Thyroid gland (tissue), 4 donors: Measurements from ENCODE around the gene GNG12. TPM values are rescaled to one million over a fixed set of nuclear protein-coding genes. Genes with fewer than 3 reads are reported as not detected.

Experiments
- DNase-seq, 2 donors: peaks; one replicate each; pipeline ENCODE4 v3.0.0-alpha.2; 2019
- H3K27ac ChIP-seq, 3 donors: fragments of 200-600 bp; sonication (generic); 1 replicate in 2 of 3; 2 replicates in 1 of 3; pipeline ENCODE4 v1.5.1; 2016 to 2019; ENCODE audit warnings: mild to moderate bottlenecking in 1 of 3, moderate library complexity in 1 of 3
- H3K27me3 ChIP-seq: fragments of 200-600 bp; sonication (generic); one replicate; pipeline ENCODE4 v1.5.1; 2019
- H3K36me3 ChIP-seq, 2 donors: fragments of 200-600 bp; sonication (generic); one replicate each; pipeline ENCODE4 v1.5.1; 2016 to 2019
- H3K4me1 ChIP-seq, 2 donors: fragments of 200-600 bp; sonication (generic); one replicate each; pipeline ENCODE4 v1.5.1; 2017 to 2019
- H3K4me3 ChIP-seq, 3 donors: fragments of 200-600 bp; sonication (generic); replicated peaks in 1 of 3; 1 replicate in 2 of 3; 2 replicates in 1 of 3; pipeline ENCODE4 v1.5.1; 2016; ENCODE audit warnings: mild to moderate bottlenecking in 1 of 3
- H3K9me3 ChIP-seq: fragments of 200-600 bp; sonication (generic); one replicate; pipeline ENCODE4 v1.5.1; 2017
- CTCF ChIP-seq, 6 experiments: fragments of 200-600 bp in 3 of 6; fragments of 450-650 bp in 3 of 6; sonication (generic) in 3 of 6; IDR thresholded peaks; one replicate each; pipeline ENCODE4 v1.5.1; 2016 to 2019; ENCODE audit warnings: antibody characterized with exemption in 6 of 6, mild to moderate bottlenecking in 2 of 6, inconsistent platforms in 1 of 6, moderate library complexity in 1 of 6
- POLR2A ChIP-seq, 2 donors: fragments of 450-650 bp; IDR thresholded peaks; one replicate each; pipeline ENCODE4 v1.6.1; 2017; ENCODE audit warnings: antibody characterized with exemption in 2 of 2, mild to moderate bottlenecking in 2 of 2, moderate library complexity in 1 of 2
- WGBS, 2 donors: methylation state at CpG; one replicate each; pipeline ENCODE4 v1.1.5; 2017; 5-methylcytosine and 5-hydroxymethylcytosine counted together
- intact Hi-C: fragments of 100-400 bp; cut with DNase I; formaldehyde crosslinking; loops from one replicate; pipeline ENCODE4 v1.15.1; 2023
- total RNA-seq, 4 donors: library from RNA; depleted of rRNA; stranded (reverse); fragments of >200 nt; gene quantifications; one replicate each; pipeline ENCODE4 v1.2.3, GENCODE V29; 2016

GNG12 gene
- total RNA-seq, 4 donors from 2014 or later = 100 to 155 (median 127) TPM

GRCh38 chr1:67721112-67721511 is 112.2 kb downstream of the GNG12 start:
- 95% methylated on average over 4 of the region's 4 CpGs for WGBS, 2 donors
- TF ChIP-seq POLR2A (IDR thresholded peaks at IDR 0.05) (no peak), CTCF (IDR thresholded peaks at IDR 0.05) (no peak)
- Histone ChIP-seq H3K36me3 (no peaks in the 10 kb centered on the region), H3K9me3 (no peaks in the 10 kb centered on the region), H3K4me3 (no peak overlapping the region), H3K27ac (no peak overlapping the region), H3K27me3 (no peaks in the 10 kb centered on the region), H3K4me1 (peaks cover 16 to 61% of the 10 kb centered on the region in 2 donors)
- intact Hi-C loops = no loop called here
- no peak for DNase-seq

DNA sequence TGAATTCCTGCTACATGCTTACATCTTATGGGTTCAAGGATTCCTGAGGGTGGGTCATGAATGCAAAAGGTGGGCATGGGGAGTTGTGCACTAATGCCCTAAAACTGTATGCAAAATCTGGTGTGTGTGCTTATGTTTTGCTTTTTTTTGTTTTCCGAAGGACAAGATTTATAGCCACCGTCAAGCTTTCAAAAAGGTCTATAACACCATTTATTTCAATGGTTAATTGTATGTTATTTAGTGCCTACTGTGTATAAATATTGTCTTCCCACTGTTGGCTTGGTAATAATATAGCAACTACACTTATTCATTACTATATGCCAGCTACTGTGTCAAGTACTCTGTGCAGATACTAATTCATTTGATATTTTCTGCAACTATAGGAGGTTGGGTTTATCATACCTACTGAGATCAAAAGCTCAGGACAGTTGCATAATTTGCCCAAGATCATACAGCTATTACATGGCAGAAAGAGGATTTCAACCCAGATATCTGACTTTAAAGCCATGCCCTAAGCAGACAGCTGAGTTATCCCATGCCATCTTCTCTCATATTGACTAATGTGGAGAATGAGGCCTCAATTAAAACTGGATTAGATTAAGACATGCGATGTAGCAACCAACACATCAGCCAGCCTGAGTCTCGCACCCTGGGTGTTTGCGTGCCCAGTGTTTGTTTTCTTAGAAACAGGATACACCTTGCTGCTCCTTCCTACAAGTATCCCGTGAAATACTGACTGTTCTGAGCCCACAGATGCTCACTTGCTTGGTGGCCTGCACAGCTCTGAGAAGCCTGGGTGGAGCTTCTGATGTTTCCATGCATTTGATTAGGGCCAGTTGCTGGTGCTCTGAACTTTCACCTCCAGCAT is 113.7 kb downstream of the GNG12 start:
- intact Hi-C loops = loop anchor here (5.0 kb wide), 1 partner anchor 33 kb away; no protein-coding TSS in a partner anchor
- peak overlapping the region in 1 of 3 donors; percentile 72 for H3K27ac ChIP-seq

GRCh38 chr1:67717876-67718275 is 115.4 kb downstream of the GNG12 start:
- H3K4me1 ChIP-seq = peaks cover 31 to 62% of the 10 kb centered on the region in 2 donors

More for the DNA sequence above, 113.7 kb downstream of the GNG12 start:
- no peak overlapping the region for H3K4me3 ChIP-seq
- 90 to 95% methylated on average over 6 of the region's 6 CpGs for WGBS, 2 donors
- peaks cover 20 to 60% of the 10 kb centered on the region in 2 donors for H3K4me1 ChIP-seq
- TF ChIP-seq POLR2A (IDR thresholded peaks at IDR 0.05) = no peak
- no peak for TF ChIP-seq CTCF (IDR thresholded peaks at IDR 0.05)
- no peaks in the 10 kb centered on the region for H3K27me3 ChIP-seq
- no peaks in the 10 kb centered on the region for H3K36me3 ChIP-seq
- H3K9me3 ChIP-seq = no peaks in the 10 kb centered on the region
- DNase-seq = no peak

DNA sequence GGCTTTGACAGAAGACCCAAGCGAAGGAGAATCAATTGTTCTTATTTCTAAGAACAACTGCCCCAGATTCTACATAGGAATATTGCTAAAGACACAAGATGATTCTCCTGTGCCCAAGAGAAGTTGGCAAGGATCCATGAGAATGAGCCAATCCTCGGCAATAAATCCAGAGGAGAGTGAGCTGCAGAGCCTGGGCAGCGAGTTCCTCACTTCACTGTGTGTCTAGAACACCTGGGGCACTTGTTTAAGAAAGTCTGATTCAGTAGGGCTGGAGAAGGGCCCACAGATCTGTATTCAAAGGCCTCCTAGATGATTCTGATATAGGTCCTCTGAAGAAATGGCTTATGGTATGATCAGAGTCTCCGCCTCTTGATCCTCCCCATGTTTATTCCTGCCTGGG is 116.5 kb downstream of the GNG12 start:
- no peak for TF ChIP-seq POLR2A (IDR thresholded peaks at IDR 0.05)
- no peak for TF ChIP-seq CTCF (IDR thresholded peaks at IDR 0.05)
- 59 to 65% methylated on average over 4 of the region's 4 CpGs for WGBS, 2 donors
- no peaks in the 10 kb centered on the region for H3K27me3 ChIP-seq
- H3K36me3 ChIP-seq = no peaks in the 10 kb centered on the region
- H3K9me3 ChIP-seq = no peaks in the 10 kb centered on the region
- no peak overlapping the region for H3K4me3 ChIP-seq
- intact Hi-C loops = loop anchor here (5.0 kb wide), 1 partner anchor 36 kb away; no protein-coding TSS in a partner anchor
- peak overlapping the region in 2 of 3 donors; percentile 3 to 72 for H3K27ac ChIP-seq
- H3K4me1 ChIP-seq = peaks cover 31 to 59% of the 10 kb centered on the region in 2 donors
- peak; percentile 58 to 60 for DNase-seq

More at GRCh38 chr1:67717876-67718275, 115.4 kb downstream of the GNG12 start:
- Histone ChIP-seq H3K27ac (peak overlapping the region in 2 of 3 donors; percentile 37 to 72), H3K9me3 (no peaks in the 10 kb centered on the region), H3K36me3 (no peaks in the 10 kb centered on the region), H3K27me3 (no peaks in the 10 kb centered on the region), H3K4me3 (no peak overlapping the region)
- DNase-seq = peak; percentile 50
- WGBS, 2 donors = 76 to 77% methylated on average over 4 of the region's 4 CpGs
- intact Hi-C loops = loop anchor here (5.0 kb wide), 1 partner anchor 34 kb away; no protein-coding TSS in a partner anchor
- peak in 1 of 2 donors; percentile 19 for TF ChIP-seq POLR2A (IDR thresholded peaks at IDR 0.05)
- TF ChIP-seq CTCF (IDR thresholded peaks at IDR 0.05) = no peak

DNA sequence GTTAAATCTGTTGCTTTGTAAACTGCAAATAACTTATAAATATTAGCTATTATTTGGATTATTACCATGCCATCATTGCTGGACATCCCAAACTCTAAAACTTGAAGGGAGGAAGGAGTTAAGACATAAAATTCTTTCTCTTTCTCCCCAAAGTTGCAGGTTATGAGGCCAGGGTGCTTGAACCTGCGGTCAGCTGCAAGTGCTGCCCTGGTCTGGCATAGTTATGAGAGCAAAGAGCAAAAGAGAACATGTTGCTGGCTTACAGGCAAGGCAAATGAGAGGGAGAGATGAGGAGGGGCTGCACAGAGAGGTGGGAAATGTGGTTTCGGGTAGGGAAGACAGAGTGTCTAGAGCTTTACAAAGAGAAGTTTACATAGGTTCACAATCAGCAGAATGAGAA is 117.4 kb downstream of the GNG12 start:
- TF ChIP-seq POLR2A (IDR thresholded peaks at IDR 0.05) (no peak), CTCF (IDR thresholded peaks at IDR 0.05) (no peak)
- Histone ChIP-seq H3K36me3 (no peaks in the 10 kb centered on the region), H3K4me3 (no peak overlapping the region), H3K4me1 (peaks cover 31 to 66% of the 10 kb centered on the region in 2 donors), H3K9me3 (no peaks in the 10 kb centered on the region), H3K27me3 (no peaks in the 10 kb centered on the region), H3K27ac (peak overlapping the region; percentile 3 to 72 (median 13))
- intact Hi-C loops = loop anchor here (5.0 kb wide), 1 partner anchor 36 kb away; no protein-coding TSS in a partner anchor
- 84 to 91% methylated on average over 2 of the region's 2 CpGs for WGBS, 2 donors
- no peak for DNase-seq
